Common myeloid progenitor, CD34-positive (primary cell): ENCODE data around the gene UCMA.

Source experiments
- CTCF ChIA-PET: fragments of 350-600 bp; sonication (Branson Sonifier 250); formaldehyde crosslinking; loops from one replicate; lab custom pipeline; 2021; ENCODE audit warnings: antibody characterized with exemption; lab: Charles Lee
- POLR2A ChIA-PET: fragments of 350-600 bp; sonication (Branson Sonifier 250); formaldehyde crosslinking; loops from one replicate; lab custom pipeline; 2021; ENCODE audit warnings: antibody characterized with exemption; lab: Charles Lee
- DNase-seq, 3 donors: peaks; one replicate each; pipeline versions ENCODE4 v3.0.0 to v3.0.0-alpha.2; 2013
- H3K27ac ChIP-seq, 2 experiments: 1 replicate in 1 of 2; 2 replicates in 1 of 2; pipeline ENCODE4 v1.7.0; 2013; ENCODE audit warnings: inconsistent platforms in 2 of 2, low read length in 2 of 2, mild to moderate bottlenecking in 2 of 2, low read depth in 1 of 2, moderate library complexity in 1 of 2; ENCODE audit not compliant: severe bottlenecking in 2 of 2, insufficient read depth in 1 of 2, poor library complexity in 1 of 2
- H3K27me3 ChIP-seq, 5 experiments: replicated peaks in 2 of 5; 1 replicate in 3 of 5; 2 replicates in 2 of 5; pipeline versions ENCODE4 v1.6.1 to v1.7.0; 2013; ENCODE audit warnings: low read length in 4 of 5, mild to moderate bottlenecking in 2 of 5, moderate library complexity in 2 of 5, inconsistent platforms in 1 of 5; ENCODE audit not compliant: insufficient read depth in 5 of 5, control insufficient read depth in 4 of 5
- H3K36me3 ChIP-seq, 4 experiments: 1 replicate in 2 of 4; 2 replicates in 2 of 4; pipeline versions ENCODE4 v1.6.1 to v1.7.0; 2013; ENCODE audit warnings: low read length in 3 of 4, control low read depth in 1 of 4, mild to moderate bottlenecking in 1 of 4; ENCODE audit not compliant: control insufficient read depth in 4 of 4, insufficient read depth in 4 of 4
- H3K4me1 ChIP-seq, 4 experiments: 1 replicate in 3 of 4; 2 replicates in 1 of 4; pipeline versions ENCODE4 v1.6.1 to v1.7.1; 2013; ENCODE audit warnings: low read length in 3 of 4, mild to moderate bottlenecking in 3 of 4, control low read depth in 1 of 4, inconsistent platforms in 1 of 4, moderate library complexity in 1 of 4; ENCODE audit not compliant: control insufficient read depth in 4 of 4, insufficient read depth in 4 of 4; ENCODE audit errors: control extremely low read depth in 1 of 4
- H3K4me3 ChIP-seq, 7 experiments: 1 replicate in 4 of 7; 2 replicates in 3 of 7; pipeline versions ENCODE4 v1.5.1 to v1.7.0; 2013; ENCODE audit warnings: mild to moderate bottlenecking in 7 of 7, low read length in 6 of 7, moderate library complexity in 6 of 7, inconsistent platforms in 2 of 7, low read depth in 2 of 7, control low read depth in 1 of 7; ENCODE audit not compliant: insufficient read depth in 4 of 7, control insufficient read depth in 1 of 7; ENCODE audit errors: extremely low read depth in 1 of 7
- H3K9me3 ChIP-seq, 5 experiments: 1 replicate in 4 of 5; 2 replicates in 1 of 5; pipeline versions ENCODE4 v1.6.1 to v1.7.1; 2013; ENCODE audit warnings: low read length in 4 of 5, mild to moderate bottlenecking in 2 of 5, inconsistent platforms in 1 of 5, low read depth in 1 of 5, moderate library complexity in 1 of 5; ENCODE audit not compliant: control insufficient read depth in 4 of 5, insufficient read depth in 2 of 5; ENCODE audit errors: control extremely low read depth in 1 of 5
- WGBS: methylation state at CpG from one replicate; pipeline ENCODE4 v1.1.5; 2013; ENCODE audit not compliant: insufficient coverage; 5-methylcytosine and 5-hydroxymethylcytosine counted together

Gene UCMA

GRCh38 chr10:13183625-13184024, 50.5 kb downstream of the UCMA start:
- Histone ChIP-seq H3K27me3 (no peaks in the 10 kb centered on the region), H3K36me3 (peaks cover 4 to 76% (median 40%) of the 10 kb centered on the region in 4 experiments), H3K4me3 (no peak overlapping the region), H3K9me3 (peaks cover 0 to 5% (median 0%) of the 10 kb centered on the region in 5 experiments), H3K4me1 (no peaks in the 10 kb centered on the region), H3K27ac (no peak overlapping the region)
- 80% methylated on average over 1 of the region's 5 CpGs for WGBS
- no peak for DNase-seq
- POLR2A ChIA-PET: no interaction called here
- CTCF ChIA-PET: no interaction called here

DNA sequence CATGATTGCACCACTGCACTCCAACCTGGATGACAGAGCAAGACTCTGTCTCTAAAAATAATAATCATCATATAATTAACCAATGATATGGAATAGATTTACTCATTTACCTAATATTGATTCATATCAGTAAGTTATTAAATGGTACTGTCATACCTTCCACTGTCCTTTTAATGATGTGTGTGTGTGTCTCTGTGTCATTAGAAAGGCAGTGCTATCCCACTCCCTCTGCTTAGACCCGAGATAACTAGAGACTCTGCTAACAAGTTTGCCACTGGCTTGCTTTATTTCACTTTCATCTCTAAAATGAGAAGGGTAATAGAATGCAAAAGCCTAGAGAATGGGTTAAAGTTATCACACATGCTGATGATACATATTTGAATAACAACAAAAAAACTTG, 51.8 kb downstream of the UCMA start:
- Histone ChIP-seq H3K27ac (no peak overlapping the region), H3K9me3 (peaks cover 0 to 5% (median 0%) of the 10 kb centered on the region in 5 experiments), H3K4me3 (no peak overlapping the region), H3K4me1 (no peaks in the 10 kb centered on the region), H3K27me3 (no peaks in the 10 kb centered on the region), H3K36me3 (peaks cover 4 to 80% (median 39%) of the 10 kb centered on the region in 4 experiments)
- DNase-seq: no peak
- POLR2A ChIA-PET: no interaction called here
- no CpG with 5 or more reads among the region's 1 CpG for WGBS
- CTCF ChIA-PET: interaction anchor here (1.2 kb wide), 1 partner anchor 12 kb away, joined by 3 read pairs; no protein-coding TSS in a partner anchor

GRCh38 chr10:13180788-13181187, 53.4 kb downstream of the UCMA start:
- H3K36me3 ChIP-seq: peaks cover 0 to 78% (median 35%) of the 10 kb centered on the region in 4 experiments
- 100% methylated on average over 1 of the region's 4 CpGs for WGBS
- DNase-seq: no peak
- CTCF ChIA-PET: no interaction called here
- POLR2A ChIA-PET: no interaction called here
- no peak overlapping the region for H3K4me3 ChIP-seq
- no peaks in the 10 kb centered on the region for H3K9me3 ChIP-seq
- H3K27ac ChIP-seq: no peak overlapping the region
- H3K27me3 ChIP-seq: no peaks in the 10 kb centered on the region
- H3K4me1 ChIP-seq: no peaks in the 10 kb centered on the region

- H3K27me3 ChIP-seq: no peaks in the 10 kb centered on the region
- H3K4me3 ChIP-seq: no peak overlapping the region
- CTCF ChIA-PET: no interaction called here
- WGBS: no CpG with 5 or more reads among the region's 2 CpGs
- H3K36me3 ChIP-seq: peaks cover 3 to 76% (median 28%) of the 10 kb centered on the region in 4 experiments
- no peak for DNase-seq
- POLR2A ChIA-PET: no interaction called here
- H3K4me1 ChIP-seq: no peaks in the 10 kb centered on the region
- no peaks in the 10 kb centered on the region for H3K9me3 ChIP-seq
- H3K27ac ChIP-seq: no peak overlapping the region
Measured at GRCh38 chr10:13173616-13174015, 60.6 kb downstream of the UCMA start.
